ENCODE measurements around the gene CREB3L1.

Gene CREB3L1

GRCh38 chr11:46291441-46292150, 14.1 kb downstream of the CREB3L1 start:
- H3K4me1 ChIP-seq (ENCODE audit: control insufficient read depth, insufficient read depth, low read length), result peaks cover 53% of the 10 kb centered on the region
- H3K4me3 ChIP-seq (ENCODE audit: low read depth, low read length), result no peak overlapping the region; the same call in 1 of the 2 replicates
- no peaks in the 10 kb centered on the region for H3K36me3 ChIP-seq (ENCODE audit: control insufficient read depth, insufficient read depth, low read length)
- H3K27me3 ChIP-seq (ENCODE audit: control insufficient read depth, insufficient read depth, low read length), result no peaks in the 10 kb centered on the region
- no peaks in the 10 kb centered on the region for H3K9me3 ChIP-seq (ENCODE audit: control insufficient read depth, insufficient read depth, low read depth, low read length)
- H3K9ac ChIP-seq (ENCODE audit: low read length), result no peak overlapping the region
- peak overlapping the region; percentile 24; the same call in 1 of the 2 replicates for H3K27ac ChIP-seq (ENCODE audit: low read depth, low read length)

- Histone ChIP-seq H3K9me3 (ENCODE audit: control insufficient read depth, insufficient read depth, low read depth, low read length) (no peaks in the 10 kb centered on the region), H3K4me3 (ENCODE audit: low read depth, low read length) (no peak overlapping the region), H3K27me3 (ENCODE audit: control insufficient read depth, insufficient read depth, low read length) (no peaks in the 10 kb centered on the region), H3K36me3 (ENCODE audit: control insufficient read depth, insufficient read depth, low read length) (no peaks in the 10 kb centered on the region), H3K4me1 (ENCODE audit: control insufficient read depth, insufficient read depth, low read length) (peaks cover 62% of the 10 kb centered on the region), H3K9ac (ENCODE audit: low read length) (no peak overlapping the region), H3K27ac (ENCODE audit: low read depth, low read length) (no peak overlapping the region)
Observed at GRCh38 chr11:46293066-46293465, 15.6 kb downstream of the CREB3L1 start.

- peaks cover 62% of the 10 kb centered on the region for H3K4me1 ChIP-seq (ENCODE audit: control insufficient read depth, insufficient read depth, low read length)
- no peak overlapping the region for H3K9ac ChIP-seq (ENCODE audit: low read length)
- no peaks in the 10 kb centered on the region for H3K9me3 ChIP-seq (ENCODE audit: control insufficient read depth, insufficient read depth, low read depth, low read length)
- H3K27me3 ChIP-seq (ENCODE audit: control insufficient read depth, insufficient read depth, low read length), result no peaks in the 10 kb centered on the region
- no peak overlapping the region for H3K4me3 ChIP-seq (ENCODE audit: low read depth, low read length)
- H3K27ac ChIP-seq (ENCODE audit: low read depth, low read length), result no peak overlapping the region
- H3K36me3 ChIP-seq (ENCODE audit: control insufficient read depth, insufficient read depth, low read length), result no peaks in the 10 kb centered on the region
Observed at GRCh38 chr11:46293641-46294103, 16.2 kb downstream of the CREB3L1 start.

- Histone ChIP-seq H3K36me3 (ENCODE audit: control insufficient read depth, insufficient read depth, low read length) (no peaks in the 10 kb centered on the region), H3K4me1 (ENCODE audit: control insufficient read depth, insufficient read depth, low read length) (peaks cover 62% of the 10 kb centered on the region), H3K4me3 (ENCODE audit: low read depth, low read length) (peak overlapping the region; percentile 60), H3K27me3 (ENCODE audit: control insufficient read depth, insufficient read depth, low read length) (no peaks in the 10 kb centered on the region), H3K9me3 (ENCODE audit: control insufficient read depth, insufficient read depth, low read depth, low read length) (no peaks in the 10 kb centered on the region), H3K27ac (ENCODE audit: low read depth, low read length) (peak overlapping the region; percentile 62; the same call in 1 of the 2 replicates), H3K9ac (ENCODE audit: low read length) (peak overlapping the region; percentile 56)
Observed at GRCh38 chr11:46294365-46295309, 17.2 kb downstream of the CREB3L1 start.

- H3K27me3 ChIP-seq (ENCODE audit: control insufficient read depth, insufficient read depth, low read length), result no peaks in the 10 kb centered on the region
- H3K36me3 ChIP-seq (ENCODE audit: control insufficient read depth, insufficient read depth, low read length), result no peaks in the 10 kb centered on the region
- peak overlapping the region; percentile 62; the same call in 1 of the 2 replicates for H3K27ac ChIP-seq (ENCODE audit: low read depth, low read length)
- H3K9ac ChIP-seq (ENCODE audit: low read length), result peak overlapping the region; percentile 62
- H3K9me3 ChIP-seq (ENCODE audit: control insufficient read depth, insufficient read depth, low read depth, low read length), result no peaks in the 10 kb centered on the region
- H3K4me1 ChIP-seq (ENCODE audit: control insufficient read depth, insufficient read depth, low read length), result peaks cover 53% of the 10 kb centered on the region
- peak overlapping the region; percentile 60 for H3K4me3 ChIP-seq (ENCODE audit: low read depth, low read length)
Observed at GRCh38 chr11:46295312-46296058, 18.0 kb downstream of the CREB3L1 start.

- H3K27me3 ChIP-seq (ENCODE audit: control insufficient read depth, insufficient read depth, low read length), result no peaks in the 10 kb centered on the region
- peak overlapping the region; percentile 60 for H3K4me3 ChIP-seq (ENCODE audit: low read depth, low read length)
- H3K27ac ChIP-seq (ENCODE audit: low read depth, low read length), result peak overlapping the region; percentile 80; the same call in 1 of the 2 replicates
- H3K36me3 ChIP-seq (ENCODE audit: control insufficient read depth, insufficient read depth, low read length), result no peaks in the 10 kb centered on the region
- peaks cover 49% of the 10 kb centered on the region for H3K4me1 ChIP-seq (ENCODE audit: control insufficient read depth, insufficient read depth, low read length)
- H3K9ac ChIP-seq (ENCODE audit: low read length), result peak overlapping the region; percentile 72
- H3K9me3 ChIP-seq (ENCODE audit: control insufficient read depth, insufficient read depth, low read depth, low read length), result no peaks in the 10 kb centered on the region
Observed at GRCh38 chr11:46296059-46296527, 18.6 kb downstream of the CREB3L1 start.

- no peaks in the 10 kb centered on the region for H3K27me3 ChIP-seq (ENCODE audit: control insufficient read depth, insufficient read depth, low read length)
- H3K27ac ChIP-seq (ENCODE audit: low read depth, low read length), result peak overlapping the region; percentile 80; the same call in 1 of the 2 replicates
- H3K4me1 ChIP-seq (ENCODE audit: control insufficient read depth, insufficient read depth, low read length), result peaks cover 42% of the 10 kb centered on the region
- peak overlapping the region; percentile 60 for H3K4me3 ChIP-seq (ENCODE audit: low read depth, low read length)
- H3K9me3 ChIP-seq (ENCODE audit: control insufficient read depth, insufficient read depth, low read depth, low read length), result no peaks in the 10 kb centered on the region
- H3K9ac ChIP-seq (ENCODE audit: low read length), result peak overlapping the region; percentile 72
- no peaks in the 10 kb centered on the region for H3K36me3 ChIP-seq (ENCODE audit: control insufficient read depth, insufficient read depth, low read length)
Observed at GRCh38 chr11:46296528-46297448, 19.3 kb downstream of the CREB3L1 start.

- Histone ChIP-seq H3K27ac (ENCODE audit: low read depth, low read length) (no peak overlapping the region), H3K36me3 (ENCODE audit: control insufficient read depth, insufficient read depth, low read length) (no peaks in the 10 kb centered on the region), H3K9me3 (ENCODE audit: control insufficient read depth, insufficient read depth, low read depth, low read length) (no peaks in the 10 kb centered on the region), H3K4me1 (ENCODE audit: control insufficient read depth, insufficient read depth, low read length) (peaks cover 31% of the 10 kb centered on the region), H3K9ac (ENCODE audit: low read length) (no peak overlapping the region), H3K27me3 (ENCODE audit: control insufficient read depth, insufficient read depth, low read length) (no peaks in the 10 kb centered on the region), H3K4me3 (ENCODE audit: low read depth, low read length) (no peak overlapping the region)
Observed at GRCh38 chr11:46298699-46299433, 21.4 kb downstream of the CREB3L1 start.

- no peaks in the 10 kb centered on the region for H3K9me3 ChIP-seq (ENCODE audit: control insufficient read depth, insufficient read depth, low read depth, low read length)
- H3K27ac ChIP-seq (ENCODE audit: low read depth, low read length), result no peak overlapping the region
- no peaks in the 10 kb centered on the region for H3K27me3 ChIP-seq (ENCODE audit: control insufficient read depth, insufficient read depth, low read length)
- peaks cover 25% of the 10 kb centered on the region for H3K4me1 ChIP-seq (ENCODE audit: control insufficient read depth, insufficient read depth, low read length)
- no peaks in the 10 kb centered on the region for H3K36me3 ChIP-seq (ENCODE audit: control insufficient read depth, insufficient read depth, low read length)
- no peak overlapping the region for H3K4me3 ChIP-seq (ENCODE audit: low read depth, low read length)
- H3K9ac ChIP-seq (ENCODE audit: low read length), result no peak overlapping the region
Observed at GRCh38 chr11:46299451-46299961, 22.0 kb downstream of the CREB3L1 start.

Data from HUES6 (cell line).